ENCODE results near the gene LAMB3. TPM values are rescaled to one million over a fixed set of nuclear protein-coding genes. Genes with fewer than 3 reads are reported as not detected.
A peak's percentile ranks its signal among the peaks of the same experiment; 100 is the strongest.

LAMB3 gene
- total RNA-seq, 4 donors from 2014 or later, result 0.17 to 1.0 (median 0.52) TPM

- no peak overlapping the region for H3K27ac ChIP-seq (replicated peaks in 1 of 4)
- intact Hi-C loops (cut with DNase I), result no loop called here
- H3K9me3 ChIP-seq, result no peaks in the 10 kb centered on the region
- H3K36me3 ChIP-seq, result no peaks in the 10 kb centered on the region
- peaks cover 50 to 76% (median 60%) of the 10 kb centered on the region in 4 donors for H3K4me1 ChIP-seq
- WGBS, result 89% methylated on average over 4 of the region's 4 CpGs
- no peaks in the 10 kb centered on the region for H3K27me3 ChIP-seq
- no peak overlapping the region for H3K4me3 ChIP-seq
- TF ChIP-seq EP300 (IDR thresholded peaks at IDR 0.05), result no peak
- no peak for TF ChIP-seq POLR2A (IDR thresholded peaks at IDR 0.05; ENCODE audit: low read depth)
- no peak for TF ChIP-seq POLR2AphosphoS5 (IDR thresholded peaks at IDR 0.05)
- no peak for TF ChIP-seq CTCF (IDR thresholded peaks at IDR 0.05)
- no peak for DNase-seq (ENCODE audit: extremely low spot score)
Observed at GRCh38 chr1:209647156-209647555, 5.1 kb downstream of the LAMB3 start.

DNA sequence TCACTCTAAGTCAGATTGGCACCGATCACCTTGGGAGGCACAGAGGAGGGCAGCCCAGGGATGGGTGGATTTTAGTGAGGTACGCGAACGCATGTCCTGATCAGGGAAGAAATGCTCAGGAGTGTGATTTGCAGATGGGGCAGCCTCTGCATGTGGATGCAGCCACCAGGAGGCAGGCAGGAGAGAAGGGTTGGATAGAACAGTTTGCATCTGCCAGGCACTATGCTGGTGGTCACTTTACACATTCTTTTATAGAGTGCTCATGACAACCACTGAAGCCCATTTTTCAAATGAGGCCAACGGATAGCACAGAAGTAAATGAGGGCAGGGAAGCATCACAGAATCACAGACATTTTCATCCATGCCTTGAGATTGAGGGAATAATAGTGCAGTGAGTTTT lies 5.7 kb downstream of the LAMB3 start:
- Histone ChIP-seq H3K4me3 (no peak overlapping the region), H3K4me1 (peaks cover 56 to 82% (median 63%) of the 10 kb centered on the region in 4 donors), H3K36me3 (no peaks in the 10 kb centered on the region), H3K27me3 (no peaks in the 10 kb centered on the region), H3K27ac (replicated peaks in 1 of 4) (no peak overlapping the region), H3K9me3 (no peaks in the 10 kb centered on the region)
- DNase-seq (ENCODE audit: extremely low spot score), result no peak
- 83% methylated on average over 5 of the region's 5 CpGs for WGBS
- intact Hi-C loops (cut with DNase I), result no loop called here
- no peak for TF ChIP-seq EP300 (IDR thresholded peaks at IDR 0.05)
- no peak for TF ChIP-seq POLR2A (IDR thresholded peaks at IDR 0.05; ENCODE audit: low read depth)

DNA sequence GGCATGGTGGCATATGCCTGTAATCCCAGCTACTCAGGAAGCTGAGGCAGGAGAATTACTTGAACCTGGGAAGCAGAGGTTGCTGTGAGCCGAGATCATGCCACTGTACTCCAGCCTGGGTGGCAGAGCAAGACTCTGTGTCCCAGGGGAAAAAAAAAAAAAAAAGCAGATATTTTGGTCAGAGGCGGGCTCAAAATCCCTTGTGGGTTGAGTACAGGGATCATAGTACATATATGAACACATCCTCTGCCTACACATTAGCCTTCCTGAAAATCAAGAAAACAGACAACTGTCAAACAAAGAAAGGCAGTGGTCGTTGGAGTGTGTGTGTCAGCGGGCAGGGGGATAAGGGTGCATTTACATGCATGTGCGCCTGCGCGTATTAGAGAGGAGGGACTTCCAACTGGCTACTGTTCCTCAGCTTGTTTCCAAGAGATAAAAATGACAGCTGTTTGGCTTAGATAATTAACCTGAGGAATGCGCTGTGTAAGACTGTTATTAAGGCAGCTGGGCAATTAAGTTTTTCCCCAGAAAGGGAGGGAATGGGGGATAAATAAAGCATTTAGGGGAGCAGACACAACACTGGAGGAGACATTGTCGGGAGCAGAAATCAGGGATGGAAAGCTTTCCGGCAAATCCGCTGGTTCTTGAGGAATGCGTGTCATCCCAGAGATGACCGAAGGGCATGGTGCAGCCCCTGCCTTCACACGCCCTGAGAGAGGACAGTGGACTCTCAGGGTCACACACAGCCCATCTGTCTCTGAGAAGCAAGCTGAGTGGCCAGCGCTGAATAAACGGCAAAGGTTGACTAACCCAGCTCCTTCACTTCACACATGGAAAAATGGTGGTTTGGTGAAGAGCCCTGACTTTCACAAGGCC lies 6.4 kb downstream of the LAMB3 start:
- Histone ChIP-seq H3K9me3 (no peaks in the 10 kb centered on the region), H3K36me3 (no peaks in the 10 kb centered on the region), H3K4me3 (no peak overlapping the region), H3K27ac (replicated peaks in 1 of 4) (no peak overlapping the region), H3K4me1 (peaks cover 61 to 90% (median 63%) of the 10 kb centered on the region in 4 donors), H3K27me3 (no peaks in the 10 kb centered on the region)
- TF ChIP-seq POLR2AphosphoS5 (IDR thresholded peaks at IDR 0.05) (no peak), POLR2A (IDR thresholded peaks at IDR 0.05; ENCODE audit: low read depth) (no peak), CTCF (IDR thresholded peaks at IDR 0.05) (no peak), EP300 (IDR thresholded peaks at IDR 0.05) (no peak)
- DNase-seq (ENCODE audit: extremely low spot score), result no peak
- intact Hi-C loops (cut with DNase I), result no loop called here
- 88% methylated on average over 16 of the region's 16 CpGs for WGBS

- TF ChIP-seq CTCF (IDR thresholded peaks at IDR 0.05) (peak in 2 of 3 experiments; percentile 10 to 17), POLR2A (IDR thresholded peaks at IDR 0.05; ENCODE audit: low read depth) (no peak), POLR2AphosphoS5 (IDR thresholded peaks at IDR 0.05) (peak in 1 of 2 donors; percentile 60), EP300 (IDR thresholded peaks at IDR 0.05) (no peak)
- 10% methylated on average over 2 of the region's 2 CpGs for WGBS
- peak overlapping the region; percentile 54 to 79 (median 77) for H3K27ac ChIP-seq (replicated peaks in 1 of 4)
- no peak for DNase-seq (ENCODE audit: extremely low spot score)
- no peaks in the 10 kb centered on the region for H3K9me3 ChIP-seq
- intact Hi-C loops (cut with DNase I), result no loop called here
- no peaks in the 10 kb centered on the region for H3K36me3 ChIP-seq
- H3K4me3 ChIP-seq, result no peak overlapping the region
- peaks cover 44 to 75% (median 48%) of the 10 kb centered on the region in 4 donors for H3K4me1 ChIP-seq
- H3K27me3 ChIP-seq, result no peaks in the 10 kb centered on the region
Observed at GRCh38 chr1:209643285-209644020, 8.8 kb downstream of the LAMB3 start.

- TF ChIP-seq POLR2AphosphoS5 (IDR thresholded peaks at IDR 0.05), result no peak
- no peak for TF ChIP-seq CTCF (IDR thresholded peaks at IDR 0.05)
- no peak for TF ChIP-seq EP300 (IDR thresholded peaks at IDR 0.05)
- no peak for TF ChIP-seq POLR2A (IDR thresholded peaks at IDR 0.05; ENCODE audit: low read depth)
- peak overlapping the region; percentile 54 to 79 (median 77) for H3K27ac ChIP-seq (replicated peaks in 1 of 4)
- 13% methylated on average over 2 of the region's 3 CpGs for WGBS
- peaks cover 41 to 68% (median 45%) of the 10 kb centered on the region in 4 donors for H3K4me1 ChIP-seq
- H3K4me3 ChIP-seq, result no peak overlapping the region
- H3K36me3 ChIP-seq, result no peaks in the 10 kb centered on the region
- no peaks in the 10 kb centered on the region for H3K9me3 ChIP-seq
- H3K27me3 ChIP-seq, result no peaks in the 10 kb centered on the region
- DNase-seq (ENCODE audit: extremely low spot score), result no peak
- intact Hi-C loops (cut with DNase I), result no loop called here
Observed at GRCh38 chr1:209642816-209643215, 9.4 kb downstream of the LAMB3 start.
